HG03103 (cell line): Measurements from ENCODE around the gene CCDC12.

Experiments
- ATAC-seq: cut with Tn5 transposase; IDR thresholded peaks from one replicate; pipeline ENCODE4 v1.9.1; 2021; ENCODE audit warnings: low read depth; ENCODE audit not compliant: unreplicated experiment

Gene CCDC12

GRCh38 chr3:46882377-46883053 is 94.0 kb downstream of the CCDC12 start:
- no peak for ATAC-seq

DNA sequence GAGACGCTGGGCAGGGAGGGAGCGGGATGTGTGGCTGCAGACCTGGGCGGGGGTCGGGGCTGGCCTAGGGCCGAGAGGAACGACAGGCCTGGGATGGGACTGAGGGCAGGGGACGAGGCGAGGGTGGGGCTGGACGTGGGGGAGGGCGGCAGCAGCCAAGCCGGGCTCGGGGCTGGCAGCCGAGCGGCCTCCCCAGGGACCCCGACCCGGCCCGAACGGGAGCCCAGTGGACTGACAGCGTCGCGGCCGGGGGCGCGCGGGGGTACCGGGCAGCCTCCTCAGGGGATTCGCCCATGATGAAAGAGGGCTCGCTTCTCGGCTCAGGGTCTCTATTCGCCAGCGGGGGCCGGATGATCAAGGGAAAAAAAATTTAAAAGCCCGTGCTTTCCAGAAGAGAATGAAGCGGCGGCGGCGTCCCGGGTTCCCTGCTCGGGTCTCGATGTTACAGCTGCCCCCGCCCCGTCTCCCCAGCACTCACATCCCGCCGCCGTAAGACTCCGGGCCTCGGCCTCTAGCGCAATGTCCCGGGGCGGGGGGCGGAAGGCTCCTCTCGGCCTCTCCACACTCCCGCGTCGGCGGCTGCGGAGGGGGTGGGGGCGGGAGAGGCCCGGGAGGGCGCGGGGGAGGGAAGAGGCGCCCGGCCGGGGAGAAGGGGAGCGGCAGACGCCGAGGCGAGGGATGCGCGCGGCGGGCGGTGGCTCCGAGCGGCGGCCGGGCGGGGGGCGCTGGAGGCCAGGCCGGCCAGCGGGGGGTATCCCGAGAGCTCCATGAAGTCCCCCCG is 94.8 kb downstream of the CCDC12 start:
- no peak for ATAC-seq

DNA sequence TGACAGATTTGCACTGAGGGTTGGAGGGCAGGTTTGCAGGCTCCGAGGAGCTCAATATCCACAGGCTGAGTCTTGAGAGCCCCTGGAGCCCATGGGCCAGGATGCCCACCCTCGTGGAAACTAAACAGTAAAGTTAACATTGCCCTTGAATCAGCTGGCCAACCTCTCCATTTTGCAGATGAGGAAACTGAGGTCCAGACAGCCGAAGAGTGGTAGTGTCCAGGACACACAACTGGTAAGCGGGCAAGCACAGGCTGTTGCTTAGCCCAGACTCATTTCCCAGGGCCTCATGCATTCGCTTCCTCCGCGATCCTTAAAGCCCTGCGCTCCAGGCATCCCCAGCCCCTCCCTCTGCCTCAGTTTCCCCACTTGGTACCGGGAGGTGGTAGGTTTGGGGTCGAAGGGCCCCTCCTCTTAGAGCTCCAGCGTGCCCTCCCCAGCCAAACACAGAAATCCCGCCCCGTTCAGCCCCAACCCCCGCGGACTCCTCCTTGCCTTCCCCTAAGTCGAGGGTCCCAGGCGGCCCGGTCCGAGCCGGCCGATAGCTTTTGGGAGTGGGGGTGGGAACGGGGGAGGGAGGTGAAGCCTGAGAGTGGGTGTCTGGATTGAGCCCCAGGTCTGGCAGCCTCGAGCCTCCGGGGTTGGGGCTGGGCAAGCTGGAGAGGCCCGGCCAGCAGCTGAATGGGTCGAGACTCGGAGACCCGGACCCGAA is 95.5 kb downstream of the CCDC12 start:
- no peak for ATAC-seq

DNA sequence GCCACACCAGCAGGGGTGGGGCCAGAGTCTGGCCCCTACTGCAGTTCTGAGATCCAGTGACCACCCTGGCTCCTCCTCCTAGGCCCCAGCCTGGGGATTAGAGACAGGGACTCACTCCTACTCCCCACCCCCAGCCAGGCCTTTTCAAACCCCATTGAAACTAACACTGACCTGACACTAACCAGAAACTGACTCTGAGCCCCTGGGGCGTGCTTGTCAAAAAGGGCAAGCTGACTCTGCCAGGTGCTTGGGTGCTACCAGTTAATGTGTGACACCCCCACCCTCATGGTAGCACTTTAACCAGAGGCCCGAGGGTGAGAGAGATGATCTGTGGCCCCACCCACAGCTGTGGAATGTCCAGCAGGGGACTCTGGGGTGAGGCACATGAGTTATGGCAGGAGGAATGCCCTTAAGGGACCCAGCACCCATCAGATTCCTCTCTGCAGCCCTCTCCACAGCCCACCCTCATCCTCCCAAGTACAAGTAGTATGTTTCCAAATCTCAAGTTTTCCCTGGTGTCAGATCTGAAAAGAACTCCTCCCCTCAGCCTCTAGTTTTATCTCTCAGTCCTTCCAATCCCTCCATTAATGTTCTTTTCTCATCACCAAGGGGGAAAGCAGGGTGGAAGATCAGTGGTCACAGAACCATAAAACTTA is 97.6 kb downstream of the CCDC12 start:
- no peak for ATAC-seq

- ATAC-seq = no peak
These were observed 99.0 kb downstream of the CCDC12 start, which contains the start of gene PTH1R for GRCh38 chr3:46877406-46878125. PTH1R (plus strand) TSS chr3:46877721; CDS start chr3:46883560, 5,839 bp downstream.

GRCh38 chr3:46876313-46877300 is 99.9 kb downstream of the CCDC12 start:
- ATAC-seq = no peak

- no peak for ATAC-seq
These were observed 101.0 kb downstream of the CCDC12 start for GRCh38 chr3:46875560-46875959.

- ATAC-seq = no peak
These were observed 102.1 kb downstream of the CCDC12 start for GRCh38 chr3:46874430-46874829.

DNA sequence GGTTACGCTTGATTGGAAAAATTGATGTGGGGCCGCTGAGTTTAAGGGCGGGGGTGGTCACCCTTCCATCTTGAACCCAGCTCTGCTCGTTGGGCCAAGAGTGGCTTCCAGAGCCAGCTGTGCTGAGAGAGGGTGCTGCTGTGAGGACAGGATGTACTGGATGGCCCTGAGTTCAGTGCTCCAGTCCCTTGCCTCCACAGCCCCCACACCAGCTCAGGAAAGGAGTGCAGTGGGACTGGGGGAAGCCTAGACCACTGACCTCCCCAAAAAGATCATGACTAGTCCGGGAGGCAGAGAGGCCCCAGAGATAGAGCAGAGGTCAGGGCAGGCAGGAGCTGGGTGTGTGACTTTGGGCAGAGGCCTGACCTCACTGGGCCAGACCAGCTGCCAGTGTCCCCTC is 103.0 kb downstream of the CCDC12 start:
- no peak for ATAC-seq
